ENCODE measurements around the gene LITAF.

The LITAF gene

GRCh38 chr16:11586856-11587642 is at the start of gene LITAF:
LITAF (minus strand) TSS chr16:11586919; CDS start chr16:11556730, 30,189 bp downstream.
- Mint-ChIP-seq H3K4me1 (peaks cover 49% of the 10 kb centered on the region), H3K27ac (ENCODE audit: low read depth) (peak within 1 kb of the TSS; percentile 96), H3K36me3 (ENCODE audit: insufficient read depth) (peaks cover 32% of the 10 kb centered on the region), H3K4me3 (peak within 1 kb of the TSS; percentile 95), H3K27me3 (no peaks in the 10 kb centered on the region), H3K9me3 (no peaks in the 10 kb centered on the region)
- DNase-seq (ENCODE audit: low spot score in 2 of 2) (peak in 1 of 2 donors; percentile 43), ATAC-seq (replicated peaks; ENCODE audit: extremely low read depth, poor library complexity, severe bottlenecking) (peak; percentile 60)

DNA sequence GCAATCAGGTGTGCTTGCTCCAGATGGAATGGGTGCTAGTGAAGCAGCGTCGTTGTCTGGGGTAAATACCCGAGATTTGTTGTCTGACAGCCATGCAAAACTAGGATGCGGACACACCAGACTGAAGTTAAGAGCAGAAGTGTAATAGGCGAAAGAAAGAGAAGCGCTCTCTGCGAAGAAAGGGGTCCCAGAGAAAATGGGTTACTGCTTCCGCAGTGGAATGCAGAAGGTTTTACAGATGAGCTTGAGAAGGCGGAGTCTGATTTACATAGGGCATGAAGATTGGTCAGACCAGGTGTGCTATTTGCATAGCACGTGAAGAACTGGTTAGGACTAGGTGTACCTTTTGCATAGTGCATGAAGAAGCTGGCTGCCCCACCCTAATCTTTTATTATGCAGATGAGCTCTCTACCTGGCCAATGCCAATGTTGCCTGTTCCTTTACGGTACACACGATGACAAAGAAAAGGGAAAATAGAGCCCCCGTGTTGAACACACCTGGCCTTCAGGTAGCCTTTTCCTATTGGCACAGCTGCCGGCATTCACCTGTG is 49.5 kb upstream of the LITAF start:
- Mint-ChIP-seq H3K27ac (ENCODE audit: low read depth) (no peak overlapping the region), H3K27me3 (no peaks in the 10 kb centered on the region), H3K9me3 (no peaks in the 10 kb centered on the region), H3K4me1 (peaks cover 27% of the 10 kb centered on the region), H3K4me3 (no peak overlapping the region), H3K36me3 (ENCODE audit: insufficient read depth) (peaks cover 1% of the 10 kb centered on the region)
- DNase-seq (ENCODE audit: low spot score in 2 of 2) (no peak), ATAC-seq (replicated peaks; ENCODE audit: extremely low read depth, poor library complexity, severe bottlenecking) (no peak)

GRCh38 chr16:11635679-11636171 is 49.0 kb upstream of the LITAF start:
- H3K9me3 Mint-ChIP-seq: no peaks in the 10 kb centered on the region
- ATAC-seq (replicated peaks; ENCODE audit: extremely low read depth, poor library complexity, severe bottlenecking) (no peak), DNase-seq (ENCODE audit: low spot score in 2 of 2) (no peak)
- H3K27me3 Mint-ChIP-seq: no peaks in the 10 kb centered on the region
- H3K27ac Mint-ChIP-seq (ENCODE audit: low read depth): no peak overlapping the region
- no peaks in the 10 kb centered on the region for H3K36me3 Mint-ChIP-seq (ENCODE audit: insufficient read depth)
- H3K4me1 Mint-ChIP-seq: peaks cover 22% of the 10 kb centered on the region
- no peak overlapping the region for H3K4me3 Mint-ChIP-seq

GRCh38 chr16:11635113-11635652 is 48.5 kb upstream of the LITAF start:
- H3K4me1 Mint-ChIP-seq: peaks cover 17% of the 10 kb centered on the region
- H3K4me3 Mint-ChIP-seq: no peak overlapping the region
- H3K9me3 Mint-ChIP-seq: no peaks in the 10 kb centered on the region
- no peak for DNase-seq (ENCODE audit: low spot score in 2 of 2)
- no peak for ATAC-seq (replicated peaks; ENCODE audit: extremely low read depth, poor library complexity, severe bottlenecking)
- no peaks in the 10 kb centered on the region for H3K27me3 Mint-ChIP-seq
- H3K36me3 Mint-ChIP-seq (ENCODE audit: insufficient read depth): no peaks in the 10 kb centered on the region
- H3K27ac Mint-ChIP-seq (ENCODE audit: low read depth): no peak overlapping the region

GRCh38 chr16:11634312-11634711 is 47.6 kb upstream of the LITAF start:
- no peak for DNase-seq (ENCODE audit: low spot score in 2 of 2)
- no peaks in the 10 kb centered on the region for H3K9me3 Mint-ChIP-seq
- no peaks in the 10 kb centered on the region for H3K27me3 Mint-ChIP-seq
- no peak for ATAC-seq (replicated peaks; ENCODE audit: extremely low read depth, poor library complexity, severe bottlenecking)
- no peak overlapping the region for H3K27ac Mint-ChIP-seq (ENCODE audit: low read depth)
- H3K4me1 Mint-ChIP-seq: peaks cover 17% of the 10 kb centered on the region
- H3K4me3 Mint-ChIP-seq: no peak overlapping the region
- H3K36me3 Mint-ChIP-seq (ENCODE audit: insufficient read depth): no peaks in the 10 kb centered on the region

- Mint-ChIP-seq H3K4me1 (peaks cover 22% of the 10 kb centered on the region), H3K9me3 (no peaks in the 10 kb centered on the region), H3K4me3 (no peak overlapping the region), H3K27me3 (no peaks in the 10 kb centered on the region), H3K27ac (ENCODE audit: low read depth) (no peak overlapping the region), H3K36me3 (ENCODE audit: insufficient read depth) (no peaks in the 10 kb centered on the region)
- DNase-seq (ENCODE audit: low spot score in 2 of 2): no peak
- no peak for ATAC-seq (replicated peaks; ENCODE audit: extremely low read depth, poor library complexity, severe bottlenecking)
Measured at GRCh38 chr16:11633113-11633512, 46.4 kb upstream of the LITAF start.

DNA sequence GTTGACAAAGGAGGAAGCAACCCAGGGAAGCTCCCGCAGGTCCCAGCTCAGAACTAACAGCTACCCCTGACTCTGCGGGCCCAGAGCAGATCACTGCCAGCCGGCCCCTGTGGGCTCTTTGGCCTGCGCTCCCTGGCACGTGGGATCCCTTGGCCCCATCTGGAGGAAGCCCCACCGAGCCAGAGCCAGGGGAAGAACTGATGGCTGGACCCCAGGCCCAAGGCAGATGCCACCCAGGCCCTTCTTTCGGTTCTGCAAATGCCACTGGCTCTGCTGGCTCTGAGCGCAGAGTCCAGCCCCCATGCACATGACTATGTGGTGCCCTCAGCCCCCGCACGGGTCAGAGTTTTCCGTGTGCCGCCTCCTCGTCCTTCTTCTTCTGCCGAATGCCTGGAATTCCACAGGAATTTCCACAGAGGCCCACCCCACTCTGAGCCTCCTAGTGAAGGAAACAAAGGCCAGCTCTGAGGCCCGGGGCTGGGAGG is 45.8 kb upstream of the LITAF start:
- Mint-ChIP-seq H3K4me3 (no peak overlapping the region), H3K4me1 (peaks cover 22% of the 10 kb centered on the region), H3K9me3 (no peaks in the 10 kb centered on the region), H3K36me3 (ENCODE audit: insufficient read depth) (no peaks in the 10 kb centered on the region), H3K27ac (ENCODE audit: low read depth) (no peak overlapping the region), H3K27me3 (no peaks in the 10 kb centered on the region)
- no peak for ATAC-seq (replicated peaks; ENCODE audit: extremely low read depth, poor library complexity, severe bottlenecking)
- no peak for DNase-seq (ENCODE audit: low spot score in 2 of 2)

DNA sequence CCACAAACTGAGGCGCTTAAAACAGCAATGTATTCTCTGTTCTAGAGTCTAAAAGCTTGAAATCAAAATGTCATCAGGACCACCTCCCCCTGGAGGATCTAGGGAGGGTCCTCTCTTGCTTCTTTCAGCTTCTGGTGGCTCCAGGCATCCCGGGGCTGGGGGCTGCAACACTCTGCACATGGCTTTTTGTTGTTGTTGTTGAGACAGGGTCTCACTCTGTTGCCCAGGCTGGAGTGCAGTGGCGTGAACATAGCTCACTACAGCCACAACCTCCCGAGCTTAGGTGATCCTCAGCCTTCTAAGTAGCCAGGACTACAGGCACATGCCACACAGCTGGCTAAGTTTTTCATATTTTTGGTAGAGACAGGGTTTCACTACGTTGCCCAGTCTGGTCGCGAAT is 44.5 kb upstream of the LITAF start:
- peaks cover 22% of the 10 kb centered on the region for H3K4me1 Mint-ChIP-seq
- H3K9me3 Mint-ChIP-seq: no peaks in the 10 kb centered on the region
- H3K27ac Mint-ChIP-seq (ENCODE audit: low read depth): no peak overlapping the region
- ATAC-seq (replicated peaks; ENCODE audit: extremely low read depth, poor library complexity, severe bottlenecking) (no peak), DNase-seq (ENCODE audit: low spot score in 2 of 2) (no peak)
- no peak overlapping the region for H3K4me3 Mint-ChIP-seq
- no peaks in the 10 kb centered on the region for H3K27me3 Mint-ChIP-seq
- no peaks in the 10 kb centered on the region for H3K36me3 Mint-ChIP-seq (ENCODE audit: insufficient read depth)

DNA sequence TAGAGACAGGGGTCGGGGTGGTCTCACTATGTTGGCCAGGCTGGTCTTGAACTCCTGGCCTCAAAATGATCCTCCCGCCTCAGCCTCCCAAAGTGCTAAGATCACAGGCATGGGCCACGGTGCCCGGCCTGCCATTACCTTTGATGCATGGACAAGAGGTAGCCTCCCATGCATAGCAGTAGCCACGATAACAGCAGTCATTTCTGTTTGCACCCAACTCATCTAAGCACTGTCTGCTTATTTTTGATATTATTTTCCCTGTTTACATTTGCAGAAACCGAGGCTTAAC is 44.0 kb upstream of the LITAF start:
- no peaks in the 10 kb centered on the region for H3K36me3 Mint-ChIP-seq (ENCODE audit: insufficient read depth)
- H3K4me1 Mint-ChIP-seq: peaks cover 22% of the 10 kb centered on the region
- no peak for ATAC-seq (replicated peaks; ENCODE audit: extremely low read depth, poor library complexity, severe bottlenecking)
- no peak overlapping the region for H3K4me3 Mint-ChIP-seq
- no peaks in the 10 kb centered on the region for H3K27me3 Mint-ChIP-seq
- no peak for DNase-seq (ENCODE audit: low spot score in 2 of 2)
- H3K9me3 Mint-ChIP-seq: no peaks in the 10 kb centered on the region
- H3K27ac Mint-ChIP-seq (ENCODE audit: low read depth): peak overlapping the region; percentile 65

GRCh38 chr16:11630046-11630767 is 43.5 kb upstream of the LITAF start:
- Mint-ChIP-seq H3K9me3 (no peaks in the 10 kb centered on the region), H3K27me3 (no peaks in the 10 kb centered on the region), H3K36me3 (ENCODE audit: insufficient read depth) (no peaks in the 10 kb centered on the region), H3K4me1 (peaks cover 22% of the 10 kb centered on the region), H3K4me3 (no peak overlapping the region), H3K27ac (ENCODE audit: low read depth) (peak overlapping the region; percentile 65)
- DNase-seq (ENCODE audit: low spot score in 2 of 2) (no peak), ATAC-seq (replicated peaks; ENCODE audit: extremely low read depth, poor library complexity, severe bottlenecking) (no peak)

DNA sequence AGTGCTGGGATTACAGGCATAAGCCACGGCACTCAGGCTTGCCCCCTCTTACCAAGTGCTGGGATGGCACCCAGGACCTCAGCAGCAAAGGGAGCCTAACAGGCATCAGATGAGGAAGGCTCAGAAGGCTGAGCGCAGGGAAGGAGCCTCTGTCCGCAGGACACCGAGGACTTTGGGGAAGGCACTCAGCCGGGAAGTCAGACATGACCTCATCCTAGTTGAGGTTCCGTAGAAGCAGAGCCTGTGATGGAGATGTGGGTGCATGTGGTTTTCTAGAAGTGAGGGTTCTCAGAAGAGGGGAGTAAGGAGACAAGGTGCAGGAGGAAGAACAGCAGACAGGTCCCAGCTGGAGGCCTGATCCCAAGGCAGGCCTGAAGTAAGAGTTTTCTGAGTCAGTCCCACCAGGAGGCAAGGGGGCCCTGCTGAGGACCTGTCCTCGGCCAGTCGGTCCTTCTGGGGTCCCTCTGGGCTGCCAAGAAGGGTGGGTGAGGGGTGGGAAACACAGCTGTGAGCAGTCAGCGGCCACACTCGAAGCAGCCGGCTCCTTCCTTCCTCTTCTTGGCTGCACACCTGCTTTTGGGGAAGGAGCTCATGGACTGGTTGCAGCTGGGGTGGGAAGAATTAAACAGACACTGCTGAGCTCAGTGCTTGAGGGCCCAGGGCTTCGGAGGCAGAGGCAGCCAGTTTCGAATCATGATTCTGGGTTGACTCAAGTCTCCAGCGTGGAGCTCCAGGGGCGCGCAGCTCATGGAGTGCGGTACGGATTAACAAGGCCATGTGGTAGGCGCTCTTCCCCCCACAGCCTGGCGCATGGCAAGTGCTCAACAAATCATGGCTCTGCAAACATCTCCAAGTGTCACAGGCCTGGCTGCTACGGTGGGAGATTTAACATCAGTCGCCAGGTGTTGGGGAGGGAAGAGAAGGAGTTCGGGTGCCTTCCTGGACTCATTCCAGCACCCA is 42.6 kb upstream of the LITAF start:
- Mint-ChIP-seq H3K9me3 (no peaks in the 10 kb centered on the region), H3K27me3 (no peaks in the 10 kb centered on the region), H3K27ac (ENCODE audit: low read depth) (no peak overlapping the region), H3K36me3 (ENCODE audit: insufficient read depth) (no peaks in the 10 kb centered on the region), H3K4me1 (peaks cover 27% of the 10 kb centered on the region), H3K4me3 (no peak overlapping the region)
- no peak for ATAC-seq (replicated peaks; ENCODE audit: extremely low read depth, poor library complexity, severe bottlenecking)
- no peak for DNase-seq (ENCODE audit: low spot score in 2 of 2)
